HG02840 (cell line): ENCODE measurements around the gene REXO1.

Experiments used
- ATAC-seq: cut with Tn5 transposase; IDR thresholded peaks from one replicate; pipeline ENCODE4 v1.9.1; 2021; ENCODE audit warnings: mild to moderate bottlenecking, moderate library complexity, moderate number of reproducible peaks; ENCODE audit not compliant: unreplicated experiment, low FRiP score

The REXO1 gene

GRCh38 chr19:1775951-1776605, 72.2 kb downstream of the REXO1 start:
- no peak for ATAC-seq

GRCh38 chr19:1774989-1775772, 73.1 kb downstream of the REXO1 start:
- no peak for ATAC-seq

- no peak for ATAC-seq
Measured at GRCh38 chr19:1773184-1773583, 75.1 kb downstream of the REXO1 start.

- ATAC-seq = no peak
Measured at GRCh38 chr19:1770866-1771576, 77.3 kb downstream of the REXO1 start.

GRCh38 chr19:1769645-1769985, 78.7 kb downstream of the REXO1 start:
- no peak for ATAC-seq

GRCh38 chr19:1768918-1769644, 79.2 kb downstream of the REXO1 start:
- ATAC-seq = no peak

GRCh38 chr19:1768248-1768647, 80.0 kb downstream of the REXO1 start:
- ATAC-seq = no peak

GRCh38 chr19:1767464-1767933, 80.8 kb downstream of the REXO1 start:
- ATAC-seq = no peak

- ATAC-seq = no peak
Measured at GRCh38 chr19:1766800-1767352, 81.4 kb downstream of the REXO1 start.

GRCh38 chr19:1765904-1766799, 82.1 kb downstream of the REXO1 start:
- no peak for ATAC-seq
